ENCODE measurements around the gene ST3GAL6.

The ST3GAL6 gene

DNA sequence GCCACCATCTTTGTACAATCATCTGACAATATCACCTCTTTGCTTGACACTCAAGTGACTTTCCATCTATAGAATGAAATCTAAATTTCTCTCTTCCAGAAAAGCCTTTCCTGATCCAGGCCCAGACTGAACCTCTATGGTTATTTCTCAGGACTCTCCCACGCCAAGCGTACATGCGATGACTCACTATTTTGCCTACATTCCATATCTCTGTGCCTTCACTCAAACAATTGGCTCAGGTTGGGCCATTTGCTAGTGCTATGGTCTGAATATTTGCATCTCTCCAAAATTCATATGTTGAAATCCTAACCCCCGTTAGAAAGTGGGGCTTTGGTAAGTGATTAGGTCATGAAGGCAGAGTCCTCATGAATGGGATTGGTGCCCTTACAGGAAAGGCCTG, 43.9 kb downstream of the ST3GAL6 start:
- no peaks in the 10 kb centered on the region for H3K79me2 ChIP-seq (ENCODE audit: low read length)
- no peaks in the 10 kb centered on the region for H3K9me2 ChIP-seq (replicated peaks; ENCODE audit: insufficient read depth, low read length)
- no peaks in the 10 kb centered on the region for H3K36me3 ChIP-seq (replicated peaks; ENCODE audit: insufficient read depth, low read length)
- no peak for DNase-seq
- no peaks in the 10 kb centered on the region for H4K20me1 ChIP-seq (ENCODE audit: insufficient read depth, low read length)
- no peaks in the 10 kb centered on the region for H3F3A ChIP-seq (ENCODE audit: insufficient read depth, low read length)
- H2AFZ ChIP-seq (ENCODE audit: low read length) = no peak overlapping the region
- no peaks in the 10 kb centered on the region for H3K4me1 ChIP-seq (ENCODE audit: low read length)
- H3K9ac ChIP-seq (ENCODE audit: low read length) = no peak overlapping the region
- H3K9me3 ChIP-seq (replicated peaks; ENCODE audit: insufficient read depth, low read length) = no peaks in the 10 kb centered on the region
- TF ChIP-seq, protein P1, sequence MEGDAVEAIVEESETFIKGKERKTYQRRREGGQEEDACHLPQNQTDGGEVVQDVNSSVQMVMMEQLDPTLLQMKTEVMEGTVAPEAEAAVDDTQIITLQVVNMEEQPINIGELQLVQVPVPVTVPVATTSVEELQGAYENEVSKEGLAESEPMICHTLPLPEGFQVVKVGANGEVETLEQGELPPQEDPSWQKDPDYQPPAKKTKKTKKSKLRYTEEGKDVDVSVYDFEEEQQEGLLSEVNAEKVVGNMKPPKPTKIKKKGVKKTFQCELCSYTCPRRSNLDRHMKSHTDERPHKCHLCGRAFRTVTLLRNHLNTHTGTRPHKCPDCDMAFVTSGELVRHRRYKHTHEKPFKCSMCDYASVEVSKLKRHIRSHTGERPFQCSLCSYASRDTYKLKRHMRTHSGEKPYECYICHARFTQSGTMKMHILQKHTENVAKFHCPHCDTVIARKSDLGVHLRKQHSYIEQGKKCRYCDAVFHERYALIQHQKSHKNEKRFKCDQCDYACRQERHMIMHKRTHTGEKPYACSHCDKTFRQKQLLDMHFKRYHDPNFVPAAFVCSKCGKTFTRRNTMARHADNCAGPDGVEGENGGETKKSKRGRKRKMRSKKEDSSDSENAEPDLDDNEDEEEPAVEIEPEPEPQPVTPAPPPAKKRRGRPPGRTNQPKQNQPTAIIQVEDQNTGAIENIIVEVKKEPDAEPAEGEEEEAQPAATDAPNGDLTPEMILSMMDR (IDR thresholded peaks at IDR 0.05; ENCODE audit: low read length) = no peak
- TF ChIP-seq EZH2 (optimal IDR thresholded peaks at IDR 0.05; ENCODE audit: low read depth, low read length) (no peak), EZH2phosphoT487 (IDR thresholded peaks at IDR 0.05; ENCODE audit: low read length) (no peak)
- no peak overlapping the region for H3K4me3 ChIP-seq (ENCODE audit: low read length)
- no peaks in the 10 kb centered on the region for H3K27me3 ChIP-seq (replicated peaks; ENCODE audit: insufficient read depth, low read length)
- H3K4me2 ChIP-seq (ENCODE audit: low read depth, low read length) = no peak overlapping the region
- H3K27ac ChIP-seq (ENCODE audit: low read length) = no peak overlapping the region

DNA sequence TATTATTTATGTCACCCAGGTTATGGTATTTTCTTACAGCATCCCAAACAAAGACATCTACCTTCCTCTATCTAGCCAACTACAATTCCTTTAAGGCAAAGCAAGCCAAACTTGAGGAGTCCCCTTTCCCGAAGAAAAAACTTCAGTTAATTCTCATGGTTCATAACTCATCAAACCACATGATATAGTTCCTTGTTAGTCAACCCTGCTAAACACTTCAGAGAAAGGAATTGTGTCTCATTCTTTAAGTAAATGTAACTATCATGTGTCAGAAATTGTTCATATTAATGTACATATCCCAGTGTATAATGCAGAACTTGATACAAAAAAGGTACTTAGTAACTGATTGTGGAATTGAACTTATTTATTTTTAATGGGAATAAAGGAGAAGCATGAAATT, 44.4 kb downstream of the ST3GAL6 start:
- Histone ChIP-seq H3K36me3 (replicated peaks; ENCODE audit: insufficient read depth, low read length) (no peaks in the 10 kb centered on the region), H3K79me2 (ENCODE audit: low read length) (no peaks in the 10 kb centered on the region), H3K4me2 (ENCODE audit: low read depth, low read length) (no peak overlapping the region)

DNA sequence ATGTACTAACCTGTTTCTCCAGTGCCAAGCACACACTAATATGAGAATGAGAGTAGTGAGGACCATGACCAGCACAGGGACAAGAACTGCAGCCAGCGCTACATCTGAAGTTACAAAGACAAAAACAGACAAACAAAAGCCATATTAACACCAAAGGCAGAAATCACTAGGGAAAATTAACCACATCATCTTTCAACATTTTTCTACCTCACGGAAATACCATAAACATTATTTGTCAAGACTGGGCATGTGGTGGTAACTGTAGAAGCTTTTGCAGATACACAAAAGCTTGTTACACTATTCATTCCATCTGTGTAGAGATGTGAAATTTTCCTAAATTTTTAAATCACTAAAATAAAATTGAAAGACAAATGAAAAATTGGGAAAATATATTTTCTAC, 44.9 kb downstream of the ST3GAL6 start:
- Histone ChIP-seq H3K36me3 (replicated peaks; ENCODE audit: insufficient read depth, low read length) (no peaks in the 10 kb centered on the region), H4K20me1 (ENCODE audit: insufficient read depth, low read length) (no peaks in the 10 kb centered on the region), H3K9me2 (replicated peaks; ENCODE audit: insufficient read depth, low read length) (no peaks in the 10 kb centered on the region), H3K9me3 (replicated peaks; ENCODE audit: insufficient read depth, low read length) (no peaks in the 10 kb centered on the region), H3K27ac (ENCODE audit: low read length) (no peak overlapping the region), H3K9ac (ENCODE audit: low read length) (no peak overlapping the region), H3F3A (ENCODE audit: insufficient read depth, low read length) (no peaks in the 10 kb centered on the region), H3K4me2 (ENCODE audit: low read depth, low read length) (no peak overlapping the region), H3K4me3 (ENCODE audit: low read length) (no peak overlapping the region), H3K27me3 (replicated peaks; ENCODE audit: insufficient read depth, low read length) (no peaks in the 10 kb centered on the region), H2AFZ (ENCODE audit: low read length) (no peak overlapping the region), H3K4me1 (ENCODE audit: low read length) (no peaks in the 10 kb centered on the region), H3K79me2 (ENCODE audit: low read length) (no peaks in the 10 kb centered on the region)
- no peak for TF ChIP-seq EZH2phosphoT487 (IDR thresholded peaks at IDR 0.05; ENCODE audit: low read length)
- no peak for TF ChIP-seq EZH2 (optimal IDR thresholded peaks at IDR 0.05; ENCODE audit: low read depth, low read length)
- TF ChIP-seq, protein P1 (IDR thresholded peaks at IDR 0.05; ENCODE audit: low read length) = no peak
- no peak for DNase-seq

More for the DNA sequence above, 44.4 kb downstream of the ST3GAL6 start:
- H3F3A ChIP-seq (ENCODE audit: insufficient read depth, low read length) = no peaks in the 10 kb centered on the region
- no peaks in the 10 kb centered on the region for H3K4me1 ChIP-seq (ENCODE audit: low read length)
- H3K4me3 ChIP-seq (ENCODE audit: low read length) = no peak overlapping the region
- no peak for DNase-seq
- H3K9ac ChIP-seq (ENCODE audit: low read length) = no peak overlapping the region
- no peaks in the 10 kb centered on the region for H4K20me1 ChIP-seq (ENCODE audit: insufficient read depth, low read length)
- no peaks in the 10 kb centered on the region for H3K9me2 ChIP-seq (replicated peaks; ENCODE audit: insufficient read depth, low read length)
- TF ChIP-seq EZH2 (optimal IDR thresholded peaks at IDR 0.05; ENCODE audit: low read depth, low read length) (no peak), EZH2phosphoT487 (IDR thresholded peaks at IDR 0.05; ENCODE audit: low read length) (no peak)
- TF ChIP-seq, protein P1 (IDR thresholded peaks at IDR 0.05; ENCODE audit: low read length) = no peak
- H2AFZ ChIP-seq (ENCODE audit: low read length) = no peak overlapping the region
- H3K27me3 ChIP-seq (replicated peaks; ENCODE audit: insufficient read depth, low read length) = no peaks in the 10 kb centered on the region
- H3K9me3 ChIP-seq (replicated peaks; ENCODE audit: insufficient read depth, low read length) = no peaks in the 10 kb centered on the region
- H3K27ac ChIP-seq (ENCODE audit: low read length) = no peak overlapping the region

Measured in MM.1S (cell line).